GM12874 (cell line): ENCODE measurements around the gene MGAT5.

Experiments used
- TF ChIP-seq, protein P1 (sequence below): IDR thresholded peaks from 2 replicates; pipeline ENCODE4 v1.5.1; 2011; ENCODE audit warnings: low read depth, mild to moderate bottlenecking, control low read depth, low read length, moderate library complexity; ENCODE audit not compliant: insufficient read depth

The MGAT5 gene

DNA sequence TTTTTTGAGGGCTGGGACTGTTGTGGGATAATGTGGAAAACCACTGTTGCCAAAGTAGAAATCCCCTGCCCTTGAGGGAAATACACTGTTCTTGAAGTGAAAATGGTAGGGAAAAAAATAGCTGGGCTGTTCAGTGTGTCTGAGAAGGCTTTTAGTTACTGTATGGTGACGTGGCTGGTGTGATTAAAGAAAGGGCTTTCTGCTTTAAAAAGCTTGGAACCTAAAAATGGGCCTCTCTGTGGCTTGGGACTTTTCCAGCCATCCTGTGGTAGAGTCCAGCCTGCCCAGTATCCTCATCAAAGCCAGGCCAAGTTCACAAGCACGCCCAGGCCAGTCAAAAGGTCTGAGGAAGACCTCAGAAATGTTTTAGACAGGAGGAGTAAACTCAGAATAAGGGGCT is 6.8 kb downstream of the MGAT5 start:
- TF ChIP-seq, protein P1, sequence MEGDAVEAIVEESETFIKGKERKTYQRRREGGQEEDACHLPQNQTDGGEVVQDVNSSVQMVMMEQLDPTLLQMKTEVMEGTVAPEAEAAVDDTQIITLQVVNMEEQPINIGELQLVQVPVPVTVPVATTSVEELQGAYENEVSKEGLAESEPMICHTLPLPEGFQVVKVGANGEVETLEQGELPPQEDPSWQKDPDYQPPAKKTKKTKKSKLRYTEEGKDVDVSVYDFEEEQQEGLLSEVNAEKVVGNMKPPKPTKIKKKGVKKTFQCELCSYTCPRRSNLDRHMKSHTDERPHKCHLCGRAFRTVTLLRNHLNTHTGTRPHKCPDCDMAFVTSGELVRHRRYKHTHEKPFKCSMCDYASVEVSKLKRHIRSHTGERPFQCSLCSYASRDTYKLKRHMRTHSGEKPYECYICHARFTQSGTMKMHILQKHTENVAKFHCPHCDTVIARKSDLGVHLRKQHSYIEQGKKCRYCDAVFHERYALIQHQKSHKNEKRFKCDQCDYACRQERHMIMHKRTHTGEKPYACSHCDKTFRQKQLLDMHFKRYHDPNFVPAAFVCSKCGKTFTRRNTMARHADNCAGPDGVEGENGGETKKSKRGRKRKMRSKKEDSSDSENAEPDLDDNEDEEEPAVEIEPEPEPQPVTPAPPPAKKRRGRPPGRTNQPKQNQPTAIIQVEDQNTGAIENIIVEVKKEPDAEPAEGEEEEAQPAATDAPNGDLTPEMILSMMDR = no peak

- TF ChIP-seq, protein P1 = no peak
These were observed 7.7 kb downstream of the MGAT5 start for GRCh38 chr2:134261398-134262131.

DNA sequence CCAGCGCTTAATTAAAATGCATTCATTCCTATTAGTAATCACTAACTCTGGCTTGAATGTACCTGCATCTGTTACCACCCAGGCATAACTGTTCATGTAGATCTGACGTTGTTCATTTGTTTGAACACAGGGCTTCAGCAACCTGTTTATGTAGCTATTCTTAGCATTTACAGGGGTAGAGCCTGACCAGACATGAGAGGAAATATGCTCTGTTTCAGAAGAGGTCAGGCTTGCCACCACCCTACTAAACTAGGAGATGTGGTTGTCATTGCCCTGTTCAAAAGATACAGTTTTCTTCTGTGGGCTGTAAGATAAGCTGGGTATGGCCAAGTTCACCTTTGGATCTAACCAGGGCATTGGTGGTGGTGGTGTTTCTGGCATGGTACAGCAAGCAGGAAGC is 8.8 kb downstream of the MGAT5 start:
- TF ChIP-seq, protein P1 = no peak

DNA sequence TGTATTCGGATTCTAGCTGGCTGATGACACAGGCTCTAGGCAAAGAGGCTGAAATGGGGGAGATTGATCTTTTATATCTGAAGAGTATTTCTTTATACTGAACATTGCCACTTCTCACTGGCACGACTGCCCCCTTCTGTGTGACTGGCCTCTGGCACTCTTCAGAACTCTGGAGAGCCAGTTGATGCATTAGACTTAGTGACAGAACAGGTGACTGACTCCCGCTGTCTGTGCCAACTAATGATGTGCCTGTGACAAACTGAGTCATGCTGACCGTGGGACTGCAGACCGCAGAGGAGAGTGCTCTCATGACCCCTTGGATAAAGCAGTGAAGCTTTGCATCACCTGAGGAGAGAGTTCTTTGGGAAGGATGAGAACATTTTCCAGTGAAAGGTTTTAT is 14.4 kb downstream of the MGAT5 start:
- TF ChIP-seq, protein P1 = no peak

GRCh38 chr2:134269230-134269629 is 15.4 kb downstream of the MGAT5 start:
- TF ChIP-seq, protein P1 = no peak

- TF ChIP-seq, protein P1 = no peak
These were observed 16.3 kb downstream of the MGAT5 start for GRCh38 chr2:134269972-134270735.

- TF ChIP-seq, protein P1 = no peak
These were observed 17.9 kb downstream of the MGAT5 start for GRCh38 chr2:134271758-134272157.
